ENCODE measurements around the gene BRCA1. TPM values are rescaled to one million over a fixed set of nuclear protein-coding genes. Genes with fewer than 3 reads are reported as not detected.
A peak's percentile ranks its signal among the peaks of the same experiment; 100 is the strongest.

The BRCA1 gene
- total RNA-seq, 1 donor from 2014 or later = 9.1 TPM

GRCh38 chr17:43025766-43026537, 99.2 kb downstream of the BRCA1 start:
- no peak for DNase-seq (ENCODE audit: low spot score)

DNA sequence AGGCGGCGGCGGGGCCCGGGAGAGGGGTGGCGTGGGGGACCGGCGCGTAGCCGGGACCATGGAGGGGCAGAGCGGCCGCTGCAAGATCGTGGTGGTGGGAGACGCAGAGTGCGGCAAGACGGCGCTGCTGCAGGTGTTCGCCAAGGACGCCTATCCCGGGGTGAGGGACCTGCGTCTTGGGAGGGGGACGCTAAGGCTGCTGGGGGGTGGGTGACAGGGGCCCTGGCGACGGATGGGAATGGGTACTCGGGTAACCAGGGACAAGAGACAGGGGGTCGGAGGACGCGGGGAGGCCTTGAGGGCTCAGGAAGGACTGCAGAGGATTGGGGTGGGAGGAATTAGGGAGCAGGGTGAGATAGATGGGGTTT, 99.9 kb downstream of the BRCA1 start:
- DNase-seq (ENCODE audit: low spot score) = no peak

DNA sequence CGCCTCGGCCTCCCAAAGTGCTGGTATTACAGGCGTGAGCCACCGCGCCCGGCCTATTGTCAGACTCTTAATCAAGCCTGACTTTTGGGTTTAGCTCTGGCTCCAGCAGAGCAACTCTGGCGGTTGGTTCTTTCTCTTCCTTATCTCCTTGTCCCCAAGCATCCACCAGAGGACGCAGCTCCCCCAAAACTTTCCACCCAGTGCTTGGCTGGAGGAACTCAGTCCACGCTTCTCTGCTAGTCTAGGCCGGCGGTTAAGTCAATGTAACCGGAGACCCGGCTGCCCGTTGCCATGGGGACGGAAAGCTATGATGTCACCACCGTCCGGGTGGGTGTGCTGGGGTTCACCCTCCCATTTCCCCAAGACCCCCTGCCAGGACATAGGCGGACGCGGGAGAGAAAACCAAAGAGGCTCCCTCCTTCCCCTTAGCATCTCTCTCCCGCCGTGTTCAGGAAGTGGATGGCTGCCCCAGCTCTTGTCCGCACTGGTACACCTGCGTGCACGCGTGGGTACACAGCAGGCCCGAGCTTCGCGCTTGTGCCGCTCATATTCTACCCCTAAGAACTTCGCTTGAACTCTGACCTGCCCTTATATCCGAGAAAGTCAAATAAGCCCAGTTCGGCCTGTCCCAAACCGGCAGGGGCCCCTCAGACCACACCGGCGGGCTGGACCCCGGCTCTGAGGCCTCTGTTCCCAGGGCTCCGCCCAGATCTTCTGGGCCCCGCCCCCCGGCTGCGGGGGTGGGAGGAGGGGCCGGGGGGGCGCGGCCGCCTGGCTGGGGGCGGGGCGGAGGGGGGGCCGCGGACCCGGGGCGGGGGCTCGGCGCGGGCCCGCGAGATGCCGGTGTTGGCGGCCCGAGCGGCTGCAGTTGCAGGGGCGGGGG, 100.5 kb downstream of the BRCA1 start, which contains the start of gene RND2:
TSS of gene RND2 (plus strand) at position 825 of the 883 bp plus-strand sequence. CDS start 117 bp downstream, outside the sequence.
- peak; percentile 97 for DNase-seq (ENCODE audit: low spot score)

DNA sequence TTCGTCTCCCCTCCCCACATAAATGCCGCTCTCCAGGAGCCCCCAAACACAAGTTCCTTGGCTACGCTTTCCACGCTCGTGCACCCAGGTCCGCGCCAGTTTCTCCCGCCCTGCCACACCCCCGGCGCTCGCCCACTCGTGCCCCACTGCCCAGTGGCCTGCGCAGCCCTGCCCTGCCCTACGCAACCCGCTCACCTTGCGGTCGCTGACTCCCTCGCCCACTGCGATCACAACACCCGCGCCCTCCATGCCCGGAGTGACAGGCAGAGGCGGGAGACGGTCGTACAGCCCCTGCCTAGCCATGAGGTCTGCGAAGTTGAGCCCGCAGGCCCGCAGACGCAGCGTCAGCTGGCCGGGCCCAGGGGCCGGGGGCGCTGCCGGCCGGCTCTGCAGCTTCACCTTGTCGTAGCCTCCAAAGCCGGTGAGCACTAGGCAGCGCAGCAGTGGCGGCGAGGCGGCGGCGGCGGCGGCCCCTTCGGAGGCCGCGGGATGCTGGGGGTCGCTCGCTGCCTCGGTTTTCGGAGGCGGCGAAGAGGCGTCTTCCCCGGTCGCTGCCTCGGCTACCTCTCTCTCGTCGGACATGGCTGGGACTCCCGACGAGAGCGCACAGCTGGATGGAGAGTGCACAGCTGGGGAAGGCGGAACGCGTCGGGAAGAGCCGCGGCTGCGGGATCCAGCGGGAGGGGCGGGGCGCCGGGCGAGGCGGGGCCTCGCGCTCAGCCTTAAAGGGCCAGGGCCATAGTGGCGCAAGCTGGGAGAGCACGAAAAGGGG, 103.2 kb downstream of the BRCA1 start, which contains the start of gene VAT1:
TSS of gene VAT1 (minus strand) at position 645 of the 772 bp plus-strand sequence. CDS start at position 582, 63 bp downstream.
- peak; percentile 87 for DNase-seq (ENCODE audit: low spot score)

DNA sequence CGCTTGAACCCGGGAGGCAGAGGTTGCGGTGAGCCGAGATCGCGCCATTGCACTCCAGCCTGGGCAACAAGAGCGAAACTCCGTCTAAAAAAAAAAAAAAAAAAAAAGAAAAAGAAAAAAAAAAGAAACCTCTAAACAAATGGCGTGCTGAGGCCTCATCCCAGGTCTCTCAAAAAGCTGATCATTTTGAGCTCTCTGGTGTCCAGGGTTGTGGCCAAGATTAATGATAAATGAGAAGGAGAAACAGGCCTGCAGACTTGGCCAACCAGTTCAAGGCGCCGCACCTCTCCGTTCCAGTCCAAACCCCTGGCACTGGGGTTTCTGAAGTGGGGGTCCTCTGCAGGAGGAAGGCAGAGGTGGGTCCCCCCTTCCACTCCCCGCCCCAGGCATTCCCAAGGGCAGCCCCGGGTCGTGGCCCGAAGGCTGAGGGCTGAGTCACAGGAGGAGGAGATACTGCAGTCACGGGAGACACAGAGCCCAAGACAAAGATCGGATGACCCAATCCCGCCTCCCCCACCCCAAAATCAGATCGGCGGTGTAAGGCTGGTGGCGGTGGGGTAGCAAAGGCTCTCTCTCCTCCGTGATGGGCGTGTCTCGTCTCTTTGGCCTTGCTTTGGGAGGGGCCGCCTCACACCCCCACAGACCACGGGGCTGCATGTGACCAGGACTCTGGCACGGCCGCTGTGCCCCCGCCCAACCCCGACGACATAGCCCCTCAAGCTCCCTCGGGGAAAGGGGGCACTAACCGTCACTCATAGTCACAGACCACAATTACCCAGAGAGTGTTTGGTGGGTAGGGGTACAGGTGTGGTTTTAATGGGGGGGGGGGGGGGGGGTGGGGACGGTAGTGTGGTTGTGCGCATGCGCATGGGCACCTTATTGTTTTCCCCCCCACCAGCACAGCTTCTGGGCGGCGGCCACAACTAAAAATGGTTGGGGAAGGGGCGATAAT, 104.1 kb downstream of the BRCA1 start:
- DNase-seq (ENCODE audit: low spot score) = peak; percentile 68

DNA sequence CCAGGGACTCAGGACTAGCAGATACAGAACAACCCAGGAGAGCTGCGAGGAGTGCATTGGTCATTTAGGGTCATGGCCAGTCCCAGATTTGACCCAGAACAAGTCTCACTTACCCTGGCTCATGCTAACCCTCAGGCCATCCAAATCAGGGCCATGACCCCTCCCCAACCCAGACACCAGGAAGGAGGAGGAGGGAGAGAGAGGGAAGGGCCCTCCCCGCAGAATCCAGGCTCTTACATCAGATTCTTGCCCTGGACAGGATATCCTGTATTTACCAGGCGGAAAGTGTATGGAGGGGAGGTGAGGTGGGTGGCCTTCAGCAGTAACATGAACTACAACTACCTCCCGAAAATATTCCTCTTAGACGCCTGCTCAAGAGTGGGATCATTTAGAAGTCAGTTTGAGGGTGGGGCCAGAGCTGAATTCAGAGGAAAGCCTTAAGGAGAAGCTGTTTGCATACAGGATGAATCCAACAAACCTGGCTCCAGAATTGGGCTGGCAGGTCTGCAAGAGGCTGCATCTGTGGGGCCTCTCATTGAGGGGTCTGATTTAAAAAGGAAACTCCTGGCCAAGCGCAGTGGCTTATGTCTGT, 105.0 kb downstream of the BRCA1 start:
- peak; percentile 61 for DNase-seq (ENCODE audit: low spot score)

GRCh38 chr17:43019418-43019817, 105.7 kb downstream of the BRCA1 start:
- DNase-seq (ENCODE audit: low spot score) = peak; percentile 69

- no peak for DNase-seq (ENCODE audit: low spot score)
Observed at GRCh38 chr17:43018932-43019331, 106.2 kb downstream of the BRCA1 start.

DNA sequence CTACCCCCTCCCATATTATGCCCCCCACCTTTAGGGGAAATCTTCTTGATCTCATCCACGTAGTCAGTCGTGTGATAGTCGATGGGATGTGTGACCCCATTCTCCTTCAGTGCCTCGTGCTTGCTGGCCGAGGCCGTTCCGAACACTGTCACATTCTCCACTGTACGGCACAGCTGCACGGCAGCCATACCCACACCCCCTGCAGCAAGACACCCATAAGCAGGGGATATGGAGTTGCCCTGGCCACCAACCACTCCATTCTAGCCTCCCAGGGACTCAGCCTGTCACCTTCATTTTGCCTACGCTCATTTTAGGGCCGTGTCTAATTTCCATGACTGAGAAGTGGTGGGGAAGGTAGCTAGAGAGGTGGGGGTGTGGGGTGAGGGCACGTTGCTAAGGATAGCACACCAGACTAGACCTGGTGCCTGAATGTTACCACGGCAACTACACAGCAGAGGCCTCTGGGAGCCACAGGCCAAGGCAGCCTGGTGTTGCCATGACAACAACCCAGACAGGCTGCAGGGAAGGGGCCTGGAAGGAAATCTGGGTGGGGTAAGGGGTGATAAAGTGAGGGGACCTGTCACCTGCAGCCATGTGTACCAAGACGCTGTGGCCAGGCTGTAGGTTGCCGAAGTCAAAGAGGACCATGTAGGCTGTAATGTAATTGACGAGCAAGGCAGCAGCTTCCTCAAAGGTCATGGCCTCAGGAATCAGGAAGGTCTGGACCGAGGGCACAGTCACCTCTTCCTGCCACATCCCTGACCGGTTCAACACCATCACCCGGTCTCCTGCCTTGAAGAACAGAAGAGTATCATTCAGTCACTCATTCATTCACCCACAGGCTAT, 106.9 kb downstream of the BRCA1 start:
- no peak for DNase-seq (ENCODE audit: low spot score)

DNA sequence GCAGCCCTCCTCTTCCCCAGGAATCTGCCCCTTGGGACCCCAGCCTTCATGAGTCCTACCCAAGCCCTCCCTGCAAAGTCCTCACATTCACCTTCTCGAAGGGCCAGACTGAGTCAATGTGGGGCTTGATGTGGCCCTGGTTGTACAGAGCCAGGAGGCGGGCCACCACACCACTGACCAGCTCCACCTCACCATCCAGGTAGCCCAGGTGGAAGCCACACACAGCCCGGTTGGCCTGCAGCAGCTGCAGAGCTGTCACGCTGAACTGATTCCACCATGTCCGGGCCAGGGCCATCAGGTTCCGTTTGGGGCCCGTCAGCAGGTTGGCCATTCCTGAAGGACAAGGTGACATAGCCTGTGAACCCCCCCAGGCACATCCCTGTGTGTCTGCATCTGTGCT, 108.9 kb downstream of the BRCA1 start:
- DNase-seq (ENCODE audit: low spot score) = no peak

GRCh38 chr17:43015579-43015978, 109.6 kb downstream of the BRCA1 start:
- no peak for DNase-seq (ENCODE audit: low spot score)

GRCh38 chr17:43014649-43015542, 110.3 kb downstream of the BRCA1 start:
- DNase-seq (ENCODE audit: low spot score) = no peak

GRCh38 chr17:43014020-43014648, 111.0 kb downstream of the BRCA1 start:
- no peak for DNase-seq (ENCODE audit: low spot score)

DNA sequence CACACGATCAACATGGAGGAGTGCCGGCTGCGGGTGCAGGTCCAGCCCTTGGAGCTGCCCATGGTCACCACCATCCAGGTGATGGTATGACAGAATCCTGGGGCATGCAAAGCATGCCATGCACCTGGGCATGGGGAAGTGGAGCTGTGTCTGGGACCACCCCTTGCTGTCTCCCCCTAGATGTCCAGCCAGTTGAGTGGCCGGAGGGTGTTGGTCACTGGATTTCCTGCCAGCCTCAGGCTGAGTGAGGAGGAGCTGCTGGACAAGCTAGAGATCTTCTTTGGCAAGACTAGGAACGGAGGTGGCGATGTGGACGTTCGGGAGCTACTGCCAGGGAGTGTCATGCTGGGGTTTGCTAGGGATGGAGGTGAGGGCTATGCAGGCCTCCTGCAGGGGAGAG, 111.9 kb downstream of the BRCA1 start:
- DNase-seq (ENCODE audit: low spot score) = no peak

DNA sequence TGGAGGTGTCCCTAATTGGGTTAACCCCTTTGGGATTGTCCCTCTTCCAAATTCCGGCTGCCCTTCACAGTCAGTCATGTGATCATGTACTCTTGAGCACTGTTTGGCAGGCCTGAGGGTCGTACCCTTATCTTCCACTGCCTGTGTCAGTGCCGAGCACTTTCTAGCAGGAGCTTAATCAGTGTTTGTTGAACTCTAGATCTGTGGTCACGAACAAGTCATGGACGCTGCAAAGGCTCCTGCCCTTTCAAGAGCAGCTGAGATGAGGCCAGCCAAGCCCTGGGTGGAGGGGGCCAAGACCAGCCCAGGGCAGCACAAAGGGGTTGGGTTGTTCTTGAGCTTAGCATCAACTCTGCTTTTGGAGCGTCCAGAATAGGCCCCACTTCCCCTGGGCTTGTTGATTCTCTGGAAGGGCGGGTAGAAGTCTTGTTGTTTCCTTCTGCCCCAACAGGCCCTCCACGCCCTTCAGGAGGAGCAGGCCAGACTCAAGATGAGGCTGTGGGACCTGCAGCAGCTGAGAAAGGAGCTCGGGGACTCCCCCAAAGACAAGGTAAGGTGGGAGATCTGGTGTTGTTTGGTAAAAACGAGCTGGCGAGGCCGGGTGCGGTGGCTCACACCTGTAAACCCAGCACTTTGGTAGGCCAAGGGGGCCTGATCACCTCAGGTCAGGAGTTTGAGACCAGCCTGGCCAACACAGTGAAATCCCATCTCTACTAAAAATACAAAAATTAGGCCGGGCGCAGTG, 113.3 kb downstream of the BRCA1 start:
- no peak for DNase-seq (ENCODE audit: low spot score)

GRCh38 chr17:43010667-43011308, 114.4 kb downstream of the BRCA1 start:
- DNase-seq (ENCODE audit: low spot score) = no peak
